IMR-90 (cell line): Measurements from ENCODE around the gene JMJD1C. TPM values are rescaled to one million over a fixed set of nuclear protein-coding genes. Genes with fewer than 3 reads are reported as not detected.

ENCODE experiments used
- ATAC-seq: fragments of 200-7000 bp; cut with Tn5 transposase; 2 replicates; pipeline ENCODE4 v1.9.1; 2020; ENCODE audit warnings: low read depth, mild to moderate bottlenecking, moderate library complexity
- BruUV-seq: library from RNA; stranded (reverse); fragments of 400-500 nt; replicated peaks from 2 replicates; lab custom pipeline; 2021; lab: Mats Ljungman, UMichigan
- CTCF ChIA-PET: fragments of 300-600 bp; formaldehyde crosslinking; extraction: SDS; loops from one replicate; lab custom pipeline; 2021; ENCODE audit warnings: antibody characterized with exemption; lab: Yijun Ruan, JAX
- POLR2A ChIA-PET: fragments of 300-600 bp; sonication (Branson Sonifier 250); formaldehyde crosslinking; loops from one replicate; lab custom pipeline; 2022; ENCODE audit warnings: antibody characterized with exemption; ENCODE audit not compliant: unreplicated experiment; lab: Charles Lee
- DNase-seq: peaks from one replicate; pipeline ENCODE4 v3.0.0; 2013
- H2AFZ ChIP-seq: replicated peaks from 2 replicates; pipeline ENCODE3; 2013; ENCODE audit warnings: low read length, mild to moderate bottlenecking; ENCODE audit not compliant: poor library complexity
- H2AK5ac ChIP-seq: 2 replicates; pipeline ENCODE4 v1.6.1; 2013; ENCODE audit warnings: low read depth, low read length, inconsistent platforms
- H2AK9ac ChIP-seq: replicated peaks from 2 replicates; pipeline ENCODE3; 2013; ENCODE audit warnings: mild to moderate bottlenecking, low read depth, low read length, moderate library complexity; ENCODE audit not compliant: poor library complexity
- H2BK120ac ChIP-seq: 2 replicates; pipeline ENCODE4 v1.6.1; 2013; ENCODE audit warnings: low read depth, low read length, inconsistent platforms
- H2BK15ac ChIP-seq: 3 replicates; pipeline ENCODE4 v1.6.1; 2013; ENCODE audit warnings: low read depth, low read length, inconsistent platforms
- H2BK20ac ChIP-seq: 2 replicates; pipeline ENCODE4 v1.6.1; 2013; ENCODE audit warnings: low read depth, mild to moderate bottlenecking, inconsistent platforms, low read length, moderate library complexity
- H2BK5ac ChIP-seq: 2 replicates; pipeline ENCODE4 v1.6.1; 2013; ENCODE audit warnings: mild to moderate bottlenecking, low read depth, low read length, inconsistent platforms; ENCODE audit not compliant: poor library complexity, severe bottlenecking
- H3K14ac ChIP-seq: replicated peaks from 2 replicates; pipeline ENCODE4 v1.6.1; 2013; ENCODE audit warnings: low read depth, low read length, inconsistent platforms
- H3K18ac ChIP-seq: 2 replicates; pipeline ENCODE4 v1.6.1; 2013; ENCODE audit warnings: low read depth, low read length, control low read depth
- H3K23ac ChIP-seq: 2 replicates; pipeline ENCODE4 v1.6.1; 2013; ENCODE audit warnings: low read depth, low read length, inconsistent platforms
- H3K27ac ChIP-seq: 2 replicates; pipeline ENCODE4 v1.5.1; 2013; ENCODE audit warnings: mild to moderate bottlenecking, control low read depth, low read length; ENCODE audit not compliant: insufficient read depth
- H3K27me3 ChIP-seq: 2 replicates; pipeline ENCODE4 v1.6.1; 2013; ENCODE audit warnings: low read length; ENCODE audit not compliant: control insufficient read depth, insufficient read depth
- H3K36me3 ChIP-seq: 2 replicates; pipeline ENCODE4 v1.6.1; 2013; ENCODE audit warnings: low read length, mixed read lengths; ENCODE audit not compliant: control insufficient read depth, insufficient read depth
- H3K4ac ChIP-seq: 2 replicates; pipeline ENCODE4 v1.6.1; 2013; ENCODE audit warnings: low read depth, low read length, inconsistent platforms
- H3K4me1 ChIP-seq: 2 replicates; pipeline ENCODE4 v1.6.1; 2013; ENCODE audit warnings: low read length, mixed read lengths; ENCODE audit not compliant: control insufficient read depth, insufficient read depth
- H3K4me2 ChIP-seq: 2 replicates; pipeline ENCODE4 v1.6.1; 2013; ENCODE audit warnings: low read depth, mild to moderate bottlenecking, control low read depth, low read length, moderate library complexity
- H3K4me3 ChIP-seq: 2 replicates; pipeline ENCODE4 v1.5.1; 2013; ENCODE audit warnings: low read depth, mild to moderate bottlenecking, control low read depth, low read length, moderate library complexity; ENCODE audit not compliant: insufficient read depth
- H3K56ac ChIP-seq: 2 replicates; pipeline ENCODE4 v1.6.1; 2013; ENCODE audit warnings: low read length, inconsistent platforms; ENCODE audit not compliant: insufficient read depth; ENCODE audit errors: extremely low read depth
- H3K79me1 ChIP-seq, 2 experiments: 2 replicates each; pipeline ENCODE4 v1.6.1; 2013; ENCODE audit warnings: low read length in 2 of 2, inconsistent platforms in 1 of 2, low read depth in 1 of 2
- H3K9ac ChIP-seq: 2 replicates; pipeline ENCODE4 v1.6.1; 2013; ENCODE audit warnings: low read depth, low read length, control low read depth
- H3K9me1 ChIP-seq: 2 replicates; pipeline ENCODE4 v1.6.1; 2013; ENCODE audit warnings: low read length, inconsistent platforms; ENCODE audit not compliant: insufficient read depth
- H3K9me3 ChIP-seq: 2 replicates; pipeline ENCODE4 v1.6.1; 2013; ENCODE audit warnings: low read length; ENCODE audit not compliant: control insufficient read depth, insufficient read depth
- H4K20me1 ChIP-seq: 2 replicates; pipeline ENCODE4 v1.6.1; 2013; ENCODE audit warnings: low read length, inconsistent platforms; ENCODE audit not compliant: insufficient read depth
- H4K5ac ChIP-seq: 2 replicates; pipeline ENCODE4 v1.6.1; 2013; ENCODE audit warnings: mild to moderate bottlenecking, low read depth, low read length, control low read depth
- H4K8ac ChIP-seq, 2 experiments: 2 replicates each; pipeline ENCODE4 v1.6.1; 2013; ENCODE audit warnings: low read depth in 2 of 2, low read length in 2 of 2, control low read depth in 1 of 2, inconsistent platforms in 1 of 2
- H4K91ac ChIP-seq: 2 replicates; pipeline ENCODE4 v1.6.1; 2013; ENCODE audit warnings: low read depth, low read length, inconsistent platforms; ENCODE audit not compliant: insufficient read depth
- BHLHE40 ChIP-seq: fragments of 150-350 bp; IDR thresholded peaks from 2 replicates; pipeline ENCODE4 v1.6.1; 2016; ENCODE audit warnings: mild to moderate bottlenecking, low read depth, low read length
- MAFK ChIP-seq: IDR thresholded peaks from 2 replicates; pipeline ENCODE4 v1.6.1; 2012; ENCODE audit warnings: low read depth, low read length, improper control_type of control experiment
- RFX5 ChIP-seq: IDR thresholded peaks from 2 replicates; pipeline ENCODE4 v1.8.0; 2012; ENCODE audit warnings: low read depth, mild to moderate bottlenecking, low read length, moderate library complexity
- WGBS, 2 experiments: methylation state at CpG; one replicate each; pipeline versions ENCODE4 v1.1.5 to v1.1.7; 2013; ENCODE audit warnings: missing lambda C conversion rate in 2 of 2; ENCODE audit not compliant: insufficient read length in 1 of 2; ENCODE audit errors: extremely low coverage in 2 of 2; 5-methylcytosine and 5-hydroxymethylcytosine counted together
- dilution Hi-C: fragments of 300-500 bp; cut with HindIII; formaldehyde crosslinking; loops from one replicate; pipeline ENCODE4 v1.14.3; 2018; ENCODE audit warnings: low sequenced_read_pairs; ENCODE audit not compliant: unreplicated experiment
- in situ Hi-C: fragments of 300-500 bp; cut with MboI; formaldehyde crosslinking; loops from 3 replicates; pipeline ENCODE4 v1.14.3; 2019; ENCODE audit warnings: low sequenced_read_pairs, inconsistent platforms, mixed read lengths
- intact Hi-C: fragments of 100-400 bp; cut with micrococcal nuclease; formaldehyde crosslinking; loops from 2 replicates; pipeline ENCODE4 v1.10.0; 2022
- polyA plus RNA-seq, 3 experiments: library from polyadenylated mRNA; depleted of rRNA; stranded (reverse); fragments of >200 nt; gene quantifications; 2 replicates each; pipeline ENCODE4 v1.2.3, GENCODE V29; 2012; ENCODE audit warnings: low replicate concordance in 1 of 3
- total RNA-seq: library from RNA; depleted of rRNA; stranded (reverse); fragments of >200 nt; gene quantifications from 2 replicates; pipeline ENCODE4 v1.2.3, GENCODE V29; 2012
- TF ChIP-seq, protein P1 (sequence below): fragments of 150-350 bp; IDR thresholded peaks from 2 replicates; pipeline ENCODE4 v1.6.1; 2017; ENCODE audit warnings: mild to moderate bottlenecking, antibody characterized with exemption, low read length, low read depth

JMJD1C gene
- total and polyA plus RNA-seq, 2 of the 4 experiments (the other 2 are of a cell fraction): 15.6 to 96.8 TPM

- Histone ChIP-seq H3K36me3 (no peaks in the 10 kb centered on the region), H4K91ac (no peak overlapping the region), H2AK5ac (no peak overlapping the region), H3K9me1 (no peaks in the 10 kb centered on the region), H3K18ac (no peak overlapping the region), H3K9ac (no peak overlapping the region), H4K8ac (no peak overlapping the region), H3K23ac (no peak overlapping the region), H3K4me1 (no peaks in the 10 kb centered on the region), H4K20me1 (no peaks in the 10 kb centered on the region; the same call in 1 of the 2 replicates), H2AK9ac (no peak overlapping the region), H2BK20ac (no peak overlapping the region), H3K79me1 (peaks cover 21 to 36% of the 10 kb centered on the region in 2 experiments), H4K5ac (no peak overlapping the region), H3K27me3 (no peaks in the 10 kb centered on the region), H3K27ac (no peak overlapping the region), H2BK5ac (no peak overlapping the region), H3K56ac (no peak overlapping the region), H3K4me3 (no peak overlapping the region), H3K14ac (no peak overlapping the region), H3K4ac (no peak overlapping the region), H2BK120ac (no peak overlapping the region), H2AFZ (no peak overlapping the region), H3K4me2 (no peak overlapping the region), H3K9me3 (no peaks in the 10 kb centered on the region), H2BK15ac (no peak overlapping the region)
- POLR2A ChIA-PET: no interaction called here
- in situ Hi-C loops (no loop called here), intact Hi-C loops (loop anchor here (2.0 kb wide), 1 partner anchor 13 kb away; no protein-coding TSS in a partner anchor), dilution Hi-C loops (no loop called here)
- no TSS peak for BruUV-seq
- WGBS, 2 experiments: no CpG with 5 or more reads among the region's 2 CpGs
- DNase-seq (no peak), ATAC-seq (no peak)
- CTCF ChIA-PET: no interaction called here
- TF ChIP-seq, protein P1, sequence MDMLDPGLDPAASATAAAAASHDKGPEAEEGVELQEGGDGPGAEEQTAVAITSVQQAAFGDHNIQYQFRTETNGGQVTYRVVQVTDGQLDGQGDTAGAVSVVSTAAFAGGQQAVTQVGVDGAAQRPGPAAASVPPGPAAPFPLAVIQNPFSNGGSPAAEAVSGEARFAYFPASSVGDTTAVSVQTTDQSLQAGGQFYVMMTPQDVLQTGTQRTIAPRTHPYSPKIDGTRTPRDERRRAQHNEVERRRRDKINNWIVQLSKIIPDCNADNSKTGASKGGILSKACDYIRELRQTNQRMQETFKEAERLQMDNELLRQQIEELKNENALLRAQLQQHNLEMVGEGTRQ: no peak
- TF ChIP-seq MAFK (no peak), BHLHE40 (no peak), RFX5 (no peak)
Observed at GRCh38 chr10:63355682-63356081, 110.1 kb downstream of the JMJD1C start.
